ENCODE results near the gene KCND3. TPM values are rescaled to one million over a fixed set of nuclear protein-coding genes. Genes with fewer than 3 reads are reported as not detected.

The KCND3 gene
- total RNA-seq, 4 donors from 2014 or later: 4.8 to 11.1 (median 5.7) TPM

DNA sequence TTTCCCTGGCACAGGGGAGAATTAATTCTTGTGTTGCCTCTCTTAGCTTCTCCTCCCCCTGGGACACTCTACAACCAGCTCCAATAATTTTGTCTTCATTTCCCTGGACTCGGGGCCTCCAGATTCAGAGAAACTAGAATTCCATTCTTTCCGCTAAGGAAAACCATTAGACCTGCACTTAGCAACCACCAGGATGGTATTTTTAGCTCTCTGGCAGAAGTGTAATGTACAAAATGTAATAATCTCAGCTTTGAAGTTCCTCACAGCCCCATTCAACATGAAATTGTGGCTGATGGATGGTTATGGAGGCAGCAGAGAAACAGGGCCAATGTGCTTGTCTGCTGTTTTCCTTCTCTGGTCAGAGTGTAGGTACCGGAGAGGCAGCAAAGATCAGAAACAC lies 113.8 kb downstream of the KCND3 start:
- TF ChIP-seq, protein P1, sequence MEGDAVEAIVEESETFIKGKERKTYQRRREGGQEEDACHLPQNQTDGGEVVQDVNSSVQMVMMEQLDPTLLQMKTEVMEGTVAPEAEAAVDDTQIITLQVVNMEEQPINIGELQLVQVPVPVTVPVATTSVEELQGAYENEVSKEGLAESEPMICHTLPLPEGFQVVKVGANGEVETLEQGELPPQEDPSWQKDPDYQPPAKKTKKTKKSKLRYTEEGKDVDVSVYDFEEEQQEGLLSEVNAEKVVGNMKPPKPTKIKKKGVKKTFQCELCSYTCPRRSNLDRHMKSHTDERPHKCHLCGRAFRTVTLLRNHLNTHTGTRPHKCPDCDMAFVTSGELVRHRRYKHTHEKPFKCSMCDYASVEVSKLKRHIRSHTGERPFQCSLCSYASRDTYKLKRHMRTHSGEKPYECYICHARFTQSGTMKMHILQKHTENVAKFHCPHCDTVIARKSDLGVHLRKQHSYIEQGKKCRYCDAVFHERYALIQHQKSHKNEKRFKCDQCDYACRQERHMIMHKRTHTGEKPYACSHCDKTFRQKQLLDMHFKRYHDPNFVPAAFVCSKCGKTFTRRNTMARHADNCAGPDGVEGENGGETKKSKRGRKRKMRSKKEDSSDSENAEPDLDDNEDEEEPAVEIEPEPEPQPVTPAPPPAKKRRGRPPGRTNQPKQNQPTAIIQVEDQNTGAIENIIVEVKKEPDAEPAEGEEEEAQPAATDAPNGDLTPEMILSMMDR (IDR thresholded peaks at IDR 0.05; ENCODE audit: low read depth): no peak

GRCh38 chr1:111873460-111874030 lies 115.9 kb downstream of the KCND3 start:
- TF ChIP-seq, protein P1 (IDR thresholded peaks at IDR 0.05; ENCODE audit: low read depth): no peak

GRCh38 chr1:111870181-111870580 lies 119.3 kb downstream of the KCND3 start:
- TF ChIP-seq, protein P1 (IDR thresholded peaks at IDR 0.05; ENCODE audit: low read depth): no peak

- TF ChIP-seq, protein P1 (IDR thresholded peaks at IDR 0.05; ENCODE audit: low read depth): no peak
These were observed 121.5 kb downstream of the KCND3 start for GRCh38 chr1:111867868-111868440.

DNA sequence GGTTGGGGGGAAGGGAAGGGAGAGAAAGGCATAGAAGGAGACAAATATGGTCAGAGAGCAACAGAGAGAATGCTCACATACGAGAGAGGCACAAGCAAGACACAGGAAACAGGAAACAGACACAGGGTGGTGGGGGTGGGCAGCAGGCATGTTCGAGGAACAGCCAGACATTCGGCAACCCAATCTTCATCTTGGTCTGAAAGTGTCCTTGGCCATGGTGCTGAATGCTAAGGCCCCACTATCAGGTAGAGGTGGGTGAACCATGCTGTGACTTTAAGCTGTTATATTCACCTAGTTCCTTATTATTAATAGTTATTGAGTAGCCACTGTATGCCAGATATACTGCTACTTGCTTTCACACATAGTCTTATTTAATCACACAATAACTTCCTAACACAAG lies 124.6 kb downstream of the KCND3 start:
- TF ChIP-seq, protein P1 (IDR thresholded peaks at IDR 0.05; ENCODE audit: low read depth): no peak

- TF ChIP-seq, protein P1 (IDR thresholded peaks at IDR 0.05; ENCODE audit: low read depth): no peak
These were observed 126.1 kb downstream of the KCND3 start for GRCh38 chr1:111863401-111863800.

DNA sequence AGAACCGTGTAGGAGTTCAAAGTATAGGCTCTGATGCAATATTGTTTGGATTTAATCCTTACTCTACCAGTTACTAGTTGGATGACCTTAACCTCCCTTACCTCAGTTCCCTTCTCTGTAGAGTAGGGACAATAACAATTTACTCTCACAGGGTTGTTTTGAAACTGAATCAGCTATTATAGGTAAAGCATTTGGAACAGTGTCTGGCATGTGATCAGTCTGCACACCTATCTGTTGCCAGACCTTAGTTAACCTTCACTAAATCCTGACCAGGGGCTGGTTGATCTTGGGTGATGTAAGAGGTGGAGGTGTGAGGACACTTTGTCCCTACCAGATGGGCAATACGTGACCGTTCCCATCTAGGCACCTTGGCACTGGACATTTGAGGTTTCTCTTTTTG lies 126.9 kb downstream of the KCND3 start:
- TF ChIP-seq, protein P1 (IDR thresholded peaks at IDR 0.05; ENCODE audit: low read depth): no peak
